Measurements from ENCODE around the gene MTFR2.
"Not testable (repeated sequence)": the region's sequence is repeated elsewhere in the genome, so short reads cannot be mapped to it uniquely, and the experiment has no call there.

MTFR2 gene

DNA sequence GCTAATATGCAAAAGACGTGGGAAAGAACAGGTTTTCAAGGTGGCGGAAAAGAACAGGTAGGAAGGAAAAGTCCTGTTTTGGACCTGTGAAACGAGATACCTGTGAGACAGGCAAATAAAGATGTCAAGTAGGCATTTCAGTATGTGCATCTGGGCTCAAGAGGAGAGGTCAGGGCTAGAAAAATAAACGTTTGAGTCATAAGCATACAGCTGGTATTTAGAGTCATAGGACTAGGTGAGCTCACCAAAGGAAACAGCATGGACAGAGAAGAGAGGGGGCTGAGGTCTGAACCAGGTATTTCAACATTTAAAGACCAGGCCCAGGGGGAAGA is 14.9 kb downstream of the MTFR2 start:
- DNase-seq (ENCODE audit: low read depth in 3 of 3), result no peak

DNA sequence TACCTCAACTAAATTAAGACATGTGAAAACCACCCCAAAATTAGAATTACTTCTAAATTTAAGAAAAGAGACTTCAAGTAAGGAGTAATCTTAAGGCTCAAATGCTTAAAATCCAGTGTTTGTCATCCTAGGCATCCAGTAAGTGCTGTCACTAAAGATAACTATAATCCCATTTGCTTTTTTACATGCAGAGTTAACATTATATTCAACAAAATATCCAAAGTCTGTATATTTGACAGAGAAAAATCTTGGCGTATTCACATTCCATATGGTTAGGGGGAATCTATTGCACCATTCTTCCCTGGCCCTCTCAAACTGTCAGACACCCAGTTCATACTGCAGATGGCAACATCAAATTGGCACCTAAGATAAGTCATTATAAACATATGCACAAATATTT is 17.4 kb downstream of the MTFR2 start:
- no peak for DNase-seq (ENCODE audit: low read depth in 3 of 3)

- DNase-seq (ENCODE audit: low read depth in 3 of 3), result no peak
These were observed 19.8 kb downstream of the MTFR2 start for GRCh38 chr6:136230219-136230853.

GRCh38 chr6:136228814-136229213 is 21.3 kb downstream of the MTFR2 start:
- no peak for DNase-seq (ENCODE audit: low read depth in 3 of 3)

DNA sequence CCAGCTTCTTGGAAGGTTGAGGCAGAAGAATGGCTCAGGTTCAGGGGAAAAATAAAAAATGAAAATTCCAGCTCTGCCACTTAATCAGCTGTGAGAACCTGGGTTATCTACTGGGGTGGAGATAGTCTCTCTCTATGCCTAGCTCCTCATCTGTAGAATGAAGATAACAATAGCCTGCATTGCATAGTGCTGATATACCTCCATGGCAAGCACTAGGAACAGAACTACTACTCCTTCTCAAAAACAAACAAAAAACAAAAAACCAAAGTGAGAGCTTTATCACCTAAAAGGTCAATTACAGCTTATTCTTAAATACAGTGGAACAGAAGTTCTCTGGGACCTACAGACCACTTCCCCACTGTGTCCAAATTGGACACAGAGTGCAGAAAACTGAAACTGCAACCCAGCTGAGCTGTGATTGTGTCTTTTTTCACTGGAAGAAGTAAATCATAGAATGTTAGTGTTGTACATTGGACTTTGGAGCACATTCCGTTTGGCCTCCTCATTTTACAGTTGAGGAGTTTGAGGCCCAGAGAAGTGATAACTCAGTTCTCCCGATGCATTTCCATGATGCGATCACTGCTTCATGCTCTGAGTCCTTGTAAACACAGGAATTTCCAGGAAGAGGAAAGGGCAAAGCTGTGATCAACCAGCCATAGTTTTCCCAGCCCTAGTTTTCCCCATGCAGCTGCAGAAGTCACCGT is 23.3 kb downstream of the MTFR2 start:
- DNase-seq (ENCODE audit: low read depth in 3 of 3), result no peak

GRCh38 chr6:136226027-136226673 is 24.0 kb downstream of the MTFR2 start:
- peak in 2 of 3 donors; percentile 27 to 28 for DNase-seq (ENCODE audit: low read depth in 3 of 3)

DNA sequence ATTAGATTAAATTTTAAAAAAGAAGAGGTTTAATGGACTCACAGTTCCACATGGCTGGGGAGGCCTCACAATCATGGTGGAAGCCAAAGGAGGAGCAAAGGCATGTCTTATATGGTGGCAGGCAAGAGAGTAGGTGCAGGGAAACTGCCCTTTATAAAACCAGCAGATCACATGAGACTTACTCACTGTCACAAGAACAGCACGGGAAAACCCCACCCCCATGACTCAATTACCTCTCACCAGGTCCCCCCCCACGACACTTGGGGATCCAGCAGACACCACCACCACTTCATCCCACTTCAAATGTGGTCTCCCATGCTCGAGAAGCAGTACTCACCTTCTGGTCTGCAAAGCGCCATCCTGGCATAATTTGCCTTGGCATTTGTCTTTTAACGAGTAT is 24.6 kb downstream of the MTFR2 start:
- peak in 2 of 3 donors; percentile 19 to 20 for DNase-seq (ENCODE audit: low read depth in 3 of 3)

DNA sequence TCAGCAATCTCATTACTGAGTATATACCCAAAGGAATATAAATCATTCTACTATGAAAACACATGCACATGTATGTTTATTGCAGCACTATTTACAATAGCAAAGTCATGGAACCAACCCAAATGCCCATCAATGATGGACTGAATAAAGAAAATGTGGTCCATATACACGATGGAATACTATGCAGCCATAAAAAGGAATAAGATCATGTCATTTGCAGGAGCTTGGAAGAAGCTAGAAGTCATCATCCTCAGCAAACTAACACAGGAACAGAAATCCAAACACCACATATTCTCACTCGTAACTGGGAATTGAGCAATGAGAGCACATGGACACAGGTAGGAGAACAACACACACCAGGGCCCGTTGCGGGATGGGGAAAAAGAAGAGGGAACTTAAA is 25.1 kb downstream of the MTFR2 start:
- not testable (repeated sequence) for DNase-seq (ENCODE audit: low read depth in 3 of 3)

- no peak for DNase-seq (ENCODE audit: low read depth in 3 of 3)
These were observed 33.4 kb downstream of the MTFR2 start for GRCh38 chr6:136216503-136217401.

DNA sequence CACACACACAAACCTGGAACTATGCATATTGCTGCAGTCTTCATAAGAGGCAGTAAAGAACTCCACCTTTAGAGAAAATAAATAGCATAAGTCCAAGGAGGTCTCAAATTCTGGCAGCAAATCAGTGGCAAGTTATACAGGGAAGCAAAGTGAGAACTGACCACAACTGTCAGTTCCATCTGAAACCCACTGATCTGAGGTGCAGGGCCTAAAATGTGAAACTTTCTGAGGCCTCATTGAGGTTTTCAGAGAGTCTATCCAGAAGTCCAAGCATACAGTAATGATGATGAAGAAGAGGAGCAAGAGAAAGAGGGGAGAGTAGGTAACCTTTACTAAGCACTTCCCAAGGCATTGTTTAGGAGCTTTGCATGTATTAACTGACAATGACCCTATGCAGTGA is 36.3 kb downstream of the MTFR2 start:
- DNase-seq (ENCODE audit: low read depth in 3 of 3), result no peak

GRCh38 chr6:136213012-136213539 is 37.0 kb downstream of the MTFR2 start:
- DNase-seq (ENCODE audit: low read depth in 3 of 3), result no peak

GRCh38 chr6:136212608-136213007 is 37.5 kb downstream of the MTFR2 start:
- DNase-seq (ENCODE audit: low read depth in 3 of 3), result no peak

DNA sequence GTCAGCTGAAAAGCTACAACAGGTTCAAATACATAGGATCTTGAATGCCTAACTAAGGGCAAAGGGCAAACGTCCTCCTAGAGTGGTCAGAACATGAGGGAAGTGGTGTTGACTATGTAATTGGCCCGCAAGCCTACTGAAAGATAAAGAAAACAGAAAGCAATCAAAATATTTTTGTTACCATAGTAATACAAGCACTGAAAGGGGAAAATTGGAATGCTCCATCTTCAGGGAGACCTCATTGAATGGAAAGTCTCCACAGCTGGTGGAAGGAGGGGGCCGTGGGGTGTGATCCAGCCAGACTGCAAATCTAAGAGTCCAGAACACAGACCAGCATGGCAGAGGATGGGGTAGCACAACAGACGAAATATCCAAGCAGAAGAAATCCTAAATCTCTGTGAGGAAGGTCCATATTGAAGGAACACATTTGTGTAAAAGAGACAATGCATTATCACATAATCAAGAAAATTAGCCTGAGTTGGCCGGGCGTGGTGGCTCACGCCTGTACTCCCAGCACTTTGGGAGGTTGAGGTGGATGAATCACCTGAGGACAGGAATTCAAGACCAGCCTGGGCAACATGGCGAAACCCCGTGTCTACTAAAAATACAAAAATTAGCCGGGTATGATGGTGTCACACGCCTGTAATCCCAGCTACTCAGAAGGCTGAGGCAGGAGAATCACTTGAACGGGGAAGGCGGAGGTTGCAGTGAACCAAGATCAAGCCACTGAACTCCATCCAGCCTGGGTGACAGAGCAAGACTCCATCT is 39.5 kb downstream of the MTFR2 start:
- no peak for DNase-seq (ENCODE audit: low read depth in 3 of 3)

GRCh38 chr6:136209496-136209895 is 40.6 kb downstream of the MTFR2 start:
- DNase-seq (ENCODE audit: low read depth in 3 of 3), result no peak

DNA sequence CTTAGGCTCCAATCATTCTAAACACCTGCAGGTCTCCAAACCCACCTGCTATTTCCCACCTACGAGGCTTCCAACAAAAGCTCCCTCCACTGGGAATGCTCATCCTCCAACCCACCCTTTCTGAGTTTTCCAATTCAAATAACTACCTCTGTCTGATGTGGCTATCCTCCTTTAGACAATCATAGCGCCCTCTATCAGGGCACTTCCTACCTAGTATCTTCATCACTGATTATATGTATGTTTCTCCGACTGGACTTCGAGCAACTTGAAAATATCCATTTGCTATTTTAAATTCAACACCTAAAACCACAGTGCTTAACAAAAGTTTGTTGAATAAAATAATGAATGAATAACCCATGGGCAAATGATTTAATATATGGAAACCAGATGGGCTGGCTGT is 41.3 kb downstream of the MTFR2 start:
- DNase-seq (ENCODE audit: low read depth in 3 of 3), result no peak

DNA sequence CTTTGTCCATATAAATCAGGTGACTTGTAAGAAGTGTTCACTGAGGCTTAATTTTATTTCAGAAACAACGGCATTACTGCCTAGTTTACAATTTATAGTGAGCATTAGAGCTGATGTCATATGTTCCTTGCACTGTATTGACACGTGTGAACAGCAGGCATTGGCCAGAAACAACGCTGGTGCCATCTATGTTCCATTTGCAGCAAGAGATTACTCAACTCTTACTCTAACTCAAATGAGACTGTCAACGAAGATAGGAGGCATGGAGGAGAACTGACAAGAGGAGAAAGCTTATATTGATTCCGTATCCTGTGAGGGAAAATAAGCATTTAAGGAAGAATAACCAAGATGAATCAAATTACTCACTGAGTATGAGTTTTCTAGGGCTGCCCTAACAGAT is 48.4 kb downstream of the MTFR2 start:
- no peak for DNase-seq (ENCODE audit: low read depth in 3 of 3)

GRCh38 chr6:136192902-136193301 is 57.2 kb downstream of the MTFR2 start:
- no peak for DNase-seq (ENCODE audit: low read depth in 3 of 3)

- DNase-seq (ENCODE audit: low read depth in 3 of 3), result no peak
These were observed 58.4 kb downstream of the MTFR2 start for GRCh38 chr6:136191606-136192312.

DNA sequence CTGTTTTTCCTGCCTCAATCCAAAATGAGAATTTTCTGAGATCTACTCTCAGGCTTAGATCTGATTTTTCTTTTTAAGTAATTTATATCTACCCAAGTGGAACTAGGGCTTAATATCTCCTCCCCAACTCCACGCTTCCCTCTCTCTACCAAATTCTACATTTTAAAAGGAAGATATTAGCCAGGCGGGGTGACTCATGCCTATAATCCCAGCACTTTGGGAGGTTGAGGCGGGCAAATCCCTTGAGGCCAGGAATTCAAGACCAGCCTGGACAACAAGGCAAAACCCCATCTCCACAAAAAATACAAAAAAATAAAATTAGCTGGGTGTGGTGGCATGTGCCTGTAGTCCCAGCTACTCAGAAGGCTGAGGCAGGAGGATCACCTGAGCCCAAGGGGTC is 61.0 kb downstream of the MTFR2 start:
- DNase-seq (ENCODE audit: low read depth in 3 of 3), result no peak

- DNase-seq (ENCODE audit: low read depth in 3 of 3), result no peak
These were observed 61.6 kb downstream of the MTFR2 start for GRCh38 chr6:136188486-136188885.

DNA sequence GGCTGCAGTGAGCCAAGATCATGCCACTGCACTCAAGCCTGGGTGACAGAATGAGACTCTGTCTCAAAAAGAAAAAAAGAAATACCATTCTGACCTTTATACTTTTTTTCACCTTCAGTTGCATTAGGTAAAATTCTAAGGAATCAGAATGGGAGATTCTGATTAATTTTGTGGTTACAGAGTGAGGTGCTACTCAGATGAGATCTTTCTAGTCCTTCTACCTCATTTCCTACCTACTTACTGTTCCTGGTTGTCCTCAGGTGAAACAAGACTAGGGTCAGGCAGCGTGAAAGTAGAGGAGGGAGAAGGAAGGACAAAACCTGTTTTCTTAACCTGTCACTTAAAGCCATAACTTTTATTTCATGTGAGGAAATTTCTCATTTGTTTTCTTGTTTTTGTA is 63.7 kb downstream of the MTFR2 start:
- no peak for DNase-seq (ENCODE audit: low read depth in 3 of 3)

Measured in stimulated activated CD4-positive, alpha-beta T cell treated with anti-CD3 and anti-CD28 coated beads, TNF-alpha, amount 100 ng/mL, for 48 hours (primary cell).